Fibroblast of lung (primary cell): Measurements from ENCODE around the gene TREX2. TPM values are rescaled to one million over a fixed set of nuclear protein-coding genes. Genes with fewer than 3 reads are reported as not detected.

Experiments used
- DNase-seq, 2 donors: peaks; one replicate each; pipeline versions ENCODE4 v3.0.0 to v3.0.0-alpha.2; 2010; ENCODE audit warnings: low read depth in 2 of 2
- H2AFZ ChIP-seq: 2 replicates; pipeline ENCODE4 v1.5.1; 2012; ENCODE audit warnings: low read length, control low read depth, inconsistent platforms
- H3K27ac ChIP-seq: 2 replicates; pipeline ENCODE4 v1.5.1; 2011; ENCODE audit warnings: low read length, control low read depth; ENCODE audit not compliant: insufficient read depth
- H3K27me3 ChIP-seq: 2 replicates; pipeline ENCODE4 v1.5.1; 2011; ENCODE audit warnings: mild to moderate bottlenecking, low read length; ENCODE audit not compliant: control insufficient read depth, insufficient read depth
- H3K36me3 ChIP-seq: 2 replicates; pipeline ENCODE4 v1.5.1; 2011; ENCODE audit warnings: low read length; ENCODE audit not compliant: control insufficient read depth, insufficient read depth
- H3K4me1 ChIP-seq: 2 replicates; pipeline ENCODE4 v1.5.1; 2011; ENCODE audit warnings: low read length; ENCODE audit not compliant: control insufficient read depth, insufficient read depth; ENCODE audit errors: extremely low read depth
- H3K4me2 ChIP-seq: 2 replicates; pipeline ENCODE4 v1.5.1; 2011; ENCODE audit warnings: low read length, control low read depth; ENCODE audit not compliant: insufficient read depth; ENCODE audit errors: extremely low read depth
- H3K4me3 ChIP-seq, 4 experiments: fragments of 200-600 bp in 1 of 4; sonication (generic) in 1 of 4; replicated peaks in 1 of 4; 2 replicates each; pipeline ENCODE4 v1.5.1; 2011 to 2016; ENCODE audit warnings: low read length in 4 of 4, low read depth in 3 of 4, mild to moderate bottlenecking in 3 of 4, control low read depth in 2 of 4, inconsistent platforms in 1 of 4, mixed read lengths in 1 of 4; ENCODE audit not compliant: insufficient read depth in 1 of 4; ENCODE audit errors: control extremely low read depth in 1 of 4
- H3K79me2 ChIP-seq: 2 replicates; pipeline ENCODE4 v1.5.1; 2012; ENCODE audit warnings: mild to moderate bottlenecking, low read length, inconsistent platforms; ENCODE audit not compliant: control insufficient read depth, insufficient read depth
- H3K9ac ChIP-seq: 2 replicates; pipeline ENCODE4 v1.5.1; 2011; ENCODE audit warnings: mild to moderate bottlenecking, low read length, control low read depth; ENCODE audit not compliant: insufficient read depth
- H3K9me3 ChIP-seq: 2 replicates; pipeline ENCODE4 v1.5.1; 2012; ENCODE audit warnings: low read depth, low read length; ENCODE audit not compliant: control insufficient read depth, insufficient read depth
- H4K20me1 ChIP-seq: 2 replicates; pipeline ENCODE4 v1.5.1; 2011; ENCODE audit warnings: low read length; ENCODE audit not compliant: control insufficient read depth, insufficient read depth; ENCODE audit errors: extremely low read depth
- CTCF ChIP-seq, 2 donors: IDR thresholded peaks in 1 of 2; conservative IDR thresholded peaks in 1 of 2; 1 replicate in 1 of 2; 2 replicates in 1 of 2; pipeline ENCODE4 v1.5.1; 2011 to 2012; ENCODE audit warnings: low read length in 2 of 2, control low read depth in 1 of 2, inconsistent platforms in 1 of 2, low read depth in 1 of 2, mild to moderate bottlenecking in 1 of 2
- EZH2 ChIP-seq: IDR thresholded peaks from 2 replicates; pipeline ENCODE4 v1.5.1; 2012; ENCODE audit warnings: low read length, control low read depth, mild to moderate bottlenecking; ENCODE audit errors: missing control alignments
- polyA plus RNA-seq, 2 donors: library from polyadenylated mRNA; depleted of rRNA in 1 of 2; stranded (reverse) in 1 of 2; unstranded in 1 of 2; fragments of >200 nt; gene quantifications; 2 replicates each; pipeline ENCODE4 v1.2.1, GENCODE V29; 2011 to 2012; ENCODE audit warnings: missing spikeins in 1 of 2
- total RNA-seq: library from RNA; depleted of rRNA; stranded (reverse); fragments of >200 nt; gene quantifications from 2 replicates; pipeline ENCODE4 v1.2.1, GENCODE V29; 2014

The TREX2 gene
- total and polyA plus RNA-seq, 2 donors (not counting 1 experiment from before 2014, with no cell fraction given), result 3.1 TPM; not detected in 1

GRCh38 chrX:153434801-153435200 is 11.1 kb downstream of the TREX2 start:
- H3K27me3 ChIP-seq, result no peaks in the 10 kb centered on the region
- DNase-seq, result no peak
- no peak overlapping the region for H3K27ac ChIP-seq
- no peak overlapping the region for H3K4me2 ChIP-seq
- no peaks in the 10 kb centered on the region for H3K36me3 ChIP-seq
- no peaks in the 10 kb centered on the region for H4K20me1 ChIP-seq
- no peak overlapping the region for H3K4me3 ChIP-seq
- no peak for TF ChIP-seq EZH2
- no peak for TF ChIP-seq CTCF (conservative IDR thresholded peaks at IDR 0.05 in 1 of 2, IDR thresholded peaks at IDR 0.05 in 1 of 2; ENCODE audit: low read depth in 1 of 2, low read length in 2 of 2)
- no peak overlapping the region for H3K9ac ChIP-seq
- no peaks in the 10 kb centered on the region for H3K4me1 ChIP-seq
- no peaks in the 10 kb centered on the region for H3K9me3 ChIP-seq
- H2AFZ ChIP-seq, result no peak overlapping the region
- no peaks in the 10 kb centered on the region for H3K79me2 ChIP-seq

GRCh38 chrX:153433781-153434285 is 12.0 kb downstream of the TREX2 start:
- Histone ChIP-seq H3K36me3 (no peaks in the 10 kb centered on the region), H3K27ac (no peak overlapping the region), H3K4me3 (no peak overlapping the region), H3K27me3 (no peaks in the 10 kb centered on the region), H3K4me1 (no peaks in the 10 kb centered on the region), H4K20me1 (no peaks in the 10 kb centered on the region), H3K79me2 (no peaks in the 10 kb centered on the region), H2AFZ (no peak overlapping the region), H3K4me2 (no peak overlapping the region), H3K9me3 (no peaks in the 10 kb centered on the region), H3K9ac (no peak overlapping the region)
- no peak for TF ChIP-seq EZH2
- no peak for TF ChIP-seq CTCF (conservative IDR thresholded peaks at IDR 0.05 in 1 of 2, IDR thresholded peaks at IDR 0.05 in 1 of 2; ENCODE audit: low read depth in 1 of 2, low read length in 2 of 2)
- DNase-seq, result no peak

- DNase-seq, result no peak
- Histone ChIP-seq H3K4me1 (no peaks in the 10 kb centered on the region), H3K27ac (no peak overlapping the region), H4K20me1 (no peaks in the 10 kb centered on the region), H2AFZ (no peak overlapping the region), H3K36me3 (no peaks in the 10 kb centered on the region), H3K9ac (no peak overlapping the region), H3K4me3 (no peak overlapping the region), H3K9me3 (no peaks in the 10 kb centered on the region), H3K4me2 (no peak overlapping the region), H3K79me2 (no peaks in the 10 kb centered on the region), H3K27me3 (no peaks in the 10 kb centered on the region)
- TF ChIP-seq CTCF (conservative IDR thresholded peaks at IDR 0.05 in 1 of 2, IDR thresholded peaks at IDR 0.05 in 1 of 2; ENCODE audit: low read depth in 1 of 2, low read length in 2 of 2) (no peak), EZH2 (no peak)
Measured at GRCh38 chrX:153433161-153433680, 12.6 kb downstream of the TREX2 start.
